ENCODE results near the gene PREX1.

GRCh38 chr20:48797850-48798747 lies 29.7 kb downstream of the PREX1 start:
- TF ChIP-seq CTCF (conservative IDR thresholded peaks at IDR 0.05; ENCODE audit: low read depth in 2 of 2) (no peak), EZH2 (IDR thresholded peaks at IDR 0.05; ENCODE audit: low read depth, unreplicated experiment) (no peak), JUNB (IDR thresholded peaks at IDR 0.05; ENCODE audit: unreplicated experiment) (no peak), POLR2AphosphoS5 (IDR thresholded peaks at IDR 0.05; ENCODE audit: low read depth) (no peak), STAT1 (IDR thresholded peaks at IDR 0.05; ENCODE audit: unreplicated experiment) (no peak)
